Nephron (organoid): ENCODE measurements around the gene TBL1X.

Experiments used
- H3K27ac Mint-ChIP-seq, 3 experiments: 2 replicates each; pipeline ENCODE4 v1.8.0; 2020; ENCODE audit warnings: mixed read lengths in 3 of 3, mild to moderate bottlenecking in 2 of 3, moderate library complexity in 1 of 3
- H3K27me3 Mint-ChIP-seq: 2 replicates; pipeline ENCODE4 v1.8.0; 2021; ENCODE audit warnings: low read depth, mild to moderate bottlenecking, moderate library complexity, mixed read lengths
- H3K36me3 Mint-ChIP-seq: 2 replicates; pipeline ENCODE4 v1.8.0; 2020; ENCODE audit warnings: low read depth, mixed read lengths
- H3K4me1 Mint-ChIP-seq: 2 replicates; pipeline ENCODE4 v1.8.0; 2020; ENCODE audit warnings: mixed read lengths
- H3K4me3 Mint-ChIP-seq, 3 experiments: 2 replicates each; pipeline ENCODE4 v1.8.0; 2020; ENCODE audit warnings: mild to moderate bottlenecking in 3 of 3, mixed read lengths in 3 of 3, moderate library complexity in 2 of 3
- H3K9me3 Mint-ChIP-seq: 2 replicates; pipeline ENCODE4 v1.8.0; 2020; ENCODE audit warnings: mixed read lengths
- TF ChIP-seq, protein P1 (sequence below), 3 experiments: fragments of 200-600 bp; sonication (generic); IDR thresholded peaks; one replicate each; pipeline ENCODE4 v1.5.0; 2021; ENCODE audit warnings: antibody characterized with exemption in 3 of 3; ENCODE audit not compliant: unreplicated experiment in 3 of 3

The TBL1X gene

GRCh38 chrX:9465380-9466123 is 694 bp downstream of the TBL1X start:
- Mint-ChIP-seq H3K27me3 (no peaks in the 10 kb centered on the region), H3K4me1 (peaks cover 31% of the 10 kb centered on the region), H3K27ac (no peak overlapping the region), H3K9me3 (peaks cover 4% of the 10 kb centered on the region), H3K36me3 (peaks cover 16% of the 10 kb centered on the region), H3K4me3 (peak overlapping the region; percentile 53 to 86 (median 66))
- TF ChIP-seq, protein P1, sequence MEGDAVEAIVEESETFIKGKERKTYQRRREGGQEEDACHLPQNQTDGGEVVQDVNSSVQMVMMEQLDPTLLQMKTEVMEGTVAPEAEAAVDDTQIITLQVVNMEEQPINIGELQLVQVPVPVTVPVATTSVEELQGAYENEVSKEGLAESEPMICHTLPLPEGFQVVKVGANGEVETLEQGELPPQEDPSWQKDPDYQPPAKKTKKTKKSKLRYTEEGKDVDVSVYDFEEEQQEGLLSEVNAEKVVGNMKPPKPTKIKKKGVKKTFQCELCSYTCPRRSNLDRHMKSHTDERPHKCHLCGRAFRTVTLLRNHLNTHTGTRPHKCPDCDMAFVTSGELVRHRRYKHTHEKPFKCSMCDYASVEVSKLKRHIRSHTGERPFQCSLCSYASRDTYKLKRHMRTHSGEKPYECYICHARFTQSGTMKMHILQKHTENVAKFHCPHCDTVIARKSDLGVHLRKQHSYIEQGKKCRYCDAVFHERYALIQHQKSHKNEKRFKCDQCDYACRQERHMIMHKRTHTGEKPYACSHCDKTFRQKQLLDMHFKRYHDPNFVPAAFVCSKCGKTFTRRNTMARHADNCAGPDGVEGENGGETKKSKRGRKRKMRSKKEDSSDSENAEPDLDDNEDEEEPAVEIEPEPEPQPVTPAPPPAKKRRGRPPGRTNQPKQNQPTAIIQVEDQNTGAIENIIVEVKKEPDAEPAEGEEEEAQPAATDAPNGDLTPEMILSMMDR (IDR thresholded peaks at IDR 0.05; ENCODE audit: unreplicated experiment in 3 of 3) = no peak

GRCh38 chrX:9466124-9466495 is 1.3 kb downstream of the TBL1X start:
- H3K27ac Mint-ChIP-seq = peak overlapping the region; percentile 36 to 90 (median 57)

GRCh38 chrX:9466736-9467135 is 1.9 kb downstream of the TBL1X start:
- Mint-ChIP-seq H3K4me1 (peaks cover 37% of the 10 kb centered on the region), H3K9me3 (no peaks in the 10 kb centered on the region), H3K36me3 (peaks cover 26% of the 10 kb centered on the region), H3K4me3 (peak overlapping the region; percentile 86 to 94 (median 93)), H3K27ac (peak overlapping the region; percentile 36 to 90 (median 57)), H3K27me3 (no peaks in the 10 kb centered on the region)
- TF ChIP-seq, protein P1 (IDR thresholded peaks at IDR 0.05; ENCODE audit: unreplicated experiment in 3 of 3) = no peak

More at GRCh38 chrX:9466124-9466495, 1.3 kb downstream of the TBL1X start:
- TF ChIP-seq, protein P1 (IDR thresholded peaks at IDR 0.05; ENCODE audit: unreplicated experiment in 3 of 3) = no peak
- peak overlapping the region; percentile 86 to 94 (median 93) for H3K4me3 Mint-ChIP-seq
- no peaks in the 10 kb centered on the region for H3K27me3 Mint-ChIP-seq
- no peaks in the 10 kb centered on the region for H3K9me3 Mint-ChIP-seq
- H3K36me3 Mint-ChIP-seq = peaks cover 22% of the 10 kb centered on the region
- H3K4me1 Mint-ChIP-seq = peaks cover 33% of the 10 kb centered on the region

GRCh38 chrX:9467146-9467545 is 2.3 kb downstream of the TBL1X start:
- peaks cover 36% of the 10 kb centered on the region for H3K4me1 Mint-ChIP-seq
- TF ChIP-seq, protein P1 (IDR thresholded peaks at IDR 0.05; ENCODE audit: unreplicated experiment in 3 of 3) = no peak
- peak overlapping the region; percentile 36 to 90 (median 57) for H3K27ac Mint-ChIP-seq
- no peaks in the 10 kb centered on the region for H3K9me3 Mint-ChIP-seq
- H3K36me3 Mint-ChIP-seq = peaks cover 26% of the 10 kb centered on the region
- peak overlapping the region; percentile 86 to 94 (median 93) for H3K4me3 Mint-ChIP-seq
- no peaks in the 10 kb centered on the region for H3K27me3 Mint-ChIP-seq

DNA sequence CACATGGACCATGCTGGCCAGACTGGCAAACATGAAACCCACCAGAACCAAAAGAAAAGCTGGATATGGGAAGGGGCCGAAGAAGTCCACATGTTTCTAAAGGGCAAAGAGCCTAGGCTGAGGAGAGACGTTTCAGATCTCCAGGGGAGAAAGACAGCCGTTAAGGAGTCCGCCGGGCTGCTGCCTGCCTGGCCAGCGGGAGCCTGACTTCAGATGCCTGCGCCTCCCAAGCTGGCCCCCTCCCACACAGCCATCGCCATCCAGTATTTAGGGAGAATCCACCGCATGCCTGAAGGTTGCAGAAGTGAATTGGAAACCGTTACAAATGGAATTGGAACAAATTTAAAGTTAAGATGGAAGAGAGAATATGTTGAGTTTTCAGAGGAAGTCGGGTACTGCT is 2.9 kb downstream of the TBL1X start:
- Mint-ChIP-seq H3K4me3 (peak overlapping the region; percentile 86 to 94 (median 93)), H3K27ac (peak overlapping the region; percentile 36 to 76 (median 57)), H3K36me3 (peaks cover 26% of the 10 kb centered on the region), H3K27me3 (no peaks in the 10 kb centered on the region), H3K9me3 (no peaks in the 10 kb centered on the region), H3K4me1 (peaks cover 30% of the 10 kb centered on the region)
- TF ChIP-seq, protein P1 (IDR thresholded peaks at IDR 0.05; ENCODE audit: unreplicated experiment in 3 of 3) = no peak

DNA sequence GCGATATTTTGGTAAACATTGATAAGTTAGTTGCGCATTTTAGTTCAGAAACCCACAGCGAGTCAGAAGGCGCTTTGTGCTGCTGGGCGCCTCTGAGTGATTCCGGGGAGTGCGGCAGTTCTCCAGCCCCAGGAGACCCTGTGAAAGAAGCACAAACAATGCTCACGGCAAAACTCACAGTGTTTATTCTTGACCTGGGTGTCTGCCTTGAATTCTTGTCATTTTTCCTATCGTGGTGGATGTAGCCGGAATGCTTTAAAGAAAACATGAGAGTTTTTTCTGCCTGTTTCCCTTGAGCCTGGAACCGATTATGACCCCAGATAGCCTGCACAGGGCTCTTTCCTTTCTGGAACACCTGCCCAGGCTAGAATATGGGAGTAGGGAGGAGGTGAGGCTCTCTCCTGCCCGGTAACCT is 6.7 kb downstream of the TBL1X start:
- H3K4me1 Mint-ChIP-seq = peaks cover 33% of the 10 kb centered on the region
- peaks cover 6% of the 10 kb centered on the region for H3K9me3 Mint-ChIP-seq
- H3K4me3 Mint-ChIP-seq = peak overlapping the region in 1 of 3 experiments; percentile 8
- peak overlapping the region; percentile 21 to 80 (median 64) for H3K27ac Mint-ChIP-seq
- H3K27me3 Mint-ChIP-seq = no peaks in the 10 kb centered on the region
- TF ChIP-seq, protein P1 (IDR thresholded peaks at IDR 0.05; ENCODE audit: unreplicated experiment in 3 of 3) = no peak
- H3K36me3 Mint-ChIP-seq = peaks cover 53% of the 10 kb centered on the region
